A549 treated with CORT108297 at 1 μM for 4 hours (cell line): ENCODE measurements around the gene NAA80. TPM values are rescaled to one million over a fixed set of nuclear protein-coding genes. Genes with fewer than 3 reads are reported as not detected.

Source experiments
- total RNA-seq: library from RNA; stranded (reverse); fragments of 200-300 nt; extraction: Qiagen RNA extraction; gene quantifications from 5 replicates; pipeline ENCODE4 v1.2.3, GENCODE V29; 2022

NAA80 gene, protein sequence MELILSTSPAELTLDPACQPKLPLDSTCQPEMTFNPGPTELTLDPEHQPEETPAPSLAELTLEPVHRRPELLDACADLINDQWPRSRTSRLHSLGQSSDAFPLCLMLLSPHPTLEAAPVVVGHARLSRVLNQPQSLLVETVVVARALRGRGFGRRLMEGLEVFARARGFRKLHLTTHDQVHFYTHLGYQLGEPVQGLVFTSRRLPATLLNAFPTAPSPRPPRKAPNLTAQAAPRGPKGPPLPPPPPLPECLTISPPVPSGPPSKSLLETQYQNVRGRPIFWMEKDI
- total RNA-seq = 4.6 to 7.6 TPM (median 7.1 TPM) in 5 replicates

DNA sequence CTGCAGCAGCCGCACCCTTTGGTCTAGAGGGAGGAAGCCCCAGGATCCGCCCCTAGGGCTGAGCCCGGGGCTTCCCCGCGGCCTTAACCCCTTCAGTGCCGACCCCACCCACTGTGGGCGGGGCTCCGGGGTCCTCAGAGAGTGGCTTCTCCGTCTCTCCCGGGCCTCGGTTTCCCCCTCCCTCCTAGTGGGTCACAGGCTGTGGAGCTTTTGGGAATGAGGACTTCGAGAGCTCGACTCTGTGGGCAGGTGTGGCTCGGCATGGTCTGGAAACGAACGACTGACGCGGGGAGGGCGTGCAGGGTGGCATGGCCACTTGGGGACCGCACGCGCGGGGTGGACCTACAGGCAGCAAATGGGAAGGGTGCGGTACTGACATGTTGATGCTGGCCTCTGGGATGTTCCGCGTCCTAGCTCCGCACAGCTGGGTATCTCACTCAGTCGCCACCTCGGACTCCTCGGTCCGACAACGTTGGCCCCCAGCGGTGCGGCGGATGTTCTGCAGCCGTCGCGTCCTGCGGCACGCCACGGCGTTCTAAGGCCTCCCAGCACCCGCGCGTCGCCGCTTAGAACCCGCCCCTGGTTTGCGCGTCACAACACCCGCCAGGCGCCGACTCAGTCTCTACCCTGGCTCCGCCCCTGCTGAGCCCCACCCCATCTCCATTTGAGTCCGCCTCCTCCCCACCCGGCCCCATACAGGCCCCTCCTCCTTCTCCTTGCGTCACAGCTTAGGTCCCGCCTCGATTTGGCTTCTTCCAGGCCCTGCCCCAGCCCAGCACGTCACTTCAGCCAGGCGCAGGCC, at the start of gene NAA80, which contains the start of gene HYAL3:
Gene NAA80 (minus strand): TSS at position 570 of the 802 bp plus-strand sequence. CDS start 1,942 bp downstream, outside the sequence.
Gene HYAL3 (minus strand): TSS at position 570 of the 802 bp plus-strand sequence. CDS start 3,803 bp downstream, outside the sequence.

DNA sequence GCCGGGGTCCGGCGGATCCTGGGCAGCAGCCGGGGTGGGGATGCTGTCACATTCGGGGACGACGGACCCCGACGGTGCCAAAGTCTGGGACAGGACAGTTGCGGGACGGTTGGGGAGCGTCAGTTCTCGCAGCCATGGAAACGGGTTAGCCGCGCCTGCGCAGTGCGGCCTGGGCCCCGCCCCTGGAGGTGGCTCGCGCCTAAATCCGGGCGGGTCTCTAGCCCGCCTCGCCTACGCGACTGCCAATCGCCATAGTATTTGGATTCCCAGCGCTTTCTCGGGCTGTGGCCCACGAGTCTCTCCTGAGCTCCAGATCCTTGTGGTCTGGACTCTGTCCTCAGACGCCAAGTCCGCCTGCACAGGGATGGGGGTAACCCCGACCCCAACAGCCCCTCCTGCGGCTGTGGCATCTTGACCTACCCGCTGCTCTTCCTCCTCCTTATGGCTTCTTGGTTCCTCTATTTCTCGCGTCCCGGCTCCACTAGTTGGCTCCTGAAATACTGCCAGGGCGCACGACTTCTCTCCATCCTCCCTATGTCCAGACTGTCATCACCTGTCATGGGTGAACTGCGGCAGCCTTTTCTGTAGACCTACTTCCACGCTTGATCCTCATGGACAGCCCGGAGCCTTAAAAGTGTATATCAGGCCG, 46.5 kb upstream of the NAA80 start, which contains the start of gene ZMYND10:
Gene ZMYND10 (minus strand): TSS at position 147 of the 649 bp plus-strand sequence. CDS start 153 bp downstream, outside the sequence.

DNA sequence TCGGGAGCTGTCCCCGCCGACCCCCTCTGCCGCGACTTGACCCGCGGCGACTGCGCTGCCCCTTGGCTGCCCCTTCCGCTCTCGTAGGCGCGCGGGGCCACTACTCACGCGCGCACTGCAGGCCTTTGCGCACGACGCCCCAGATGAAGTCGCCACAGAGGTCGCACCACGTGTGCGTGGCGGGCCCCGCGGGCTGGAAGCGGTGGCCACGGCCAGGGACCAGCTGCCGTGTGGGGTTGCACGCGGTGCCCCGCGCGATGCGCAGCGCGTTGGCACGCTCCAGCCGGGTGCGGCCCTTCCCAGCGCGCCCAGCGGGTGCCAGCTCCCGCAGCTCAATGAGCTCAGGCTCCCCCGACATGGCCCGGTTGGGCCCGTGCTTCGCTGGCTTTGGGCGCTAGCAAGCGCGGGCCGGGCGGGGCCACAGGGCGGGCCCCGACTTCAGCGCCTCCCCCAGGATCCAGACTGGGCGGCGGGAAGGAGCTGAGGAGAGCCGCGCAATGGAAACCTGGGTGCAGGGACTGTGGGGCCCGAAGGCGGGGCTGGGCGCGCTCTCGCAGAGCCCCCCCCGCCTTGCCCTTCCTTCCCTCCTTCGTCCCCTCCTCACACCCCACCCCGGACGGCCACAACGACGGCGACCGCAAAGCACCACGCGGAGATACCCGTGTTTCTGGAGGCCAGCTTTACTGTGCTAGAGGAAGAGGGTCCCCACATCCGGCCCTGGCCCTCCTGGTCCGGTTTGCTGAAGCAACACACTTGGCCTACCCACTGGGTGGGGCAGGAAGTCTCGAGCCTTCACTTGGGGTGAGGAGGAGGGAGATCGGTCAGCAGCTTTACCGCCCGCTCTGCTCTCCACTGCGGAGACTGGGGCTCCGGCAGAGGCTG, 41.5 kb upstream of the NAA80 start, which contains the start of gene RASSF1:
Gene RASSF1 (minus strand): TSS at position 389 of the 882 bp plus-strand sequence. CDS start 31 bp downstream, at position 358.

DNA sequence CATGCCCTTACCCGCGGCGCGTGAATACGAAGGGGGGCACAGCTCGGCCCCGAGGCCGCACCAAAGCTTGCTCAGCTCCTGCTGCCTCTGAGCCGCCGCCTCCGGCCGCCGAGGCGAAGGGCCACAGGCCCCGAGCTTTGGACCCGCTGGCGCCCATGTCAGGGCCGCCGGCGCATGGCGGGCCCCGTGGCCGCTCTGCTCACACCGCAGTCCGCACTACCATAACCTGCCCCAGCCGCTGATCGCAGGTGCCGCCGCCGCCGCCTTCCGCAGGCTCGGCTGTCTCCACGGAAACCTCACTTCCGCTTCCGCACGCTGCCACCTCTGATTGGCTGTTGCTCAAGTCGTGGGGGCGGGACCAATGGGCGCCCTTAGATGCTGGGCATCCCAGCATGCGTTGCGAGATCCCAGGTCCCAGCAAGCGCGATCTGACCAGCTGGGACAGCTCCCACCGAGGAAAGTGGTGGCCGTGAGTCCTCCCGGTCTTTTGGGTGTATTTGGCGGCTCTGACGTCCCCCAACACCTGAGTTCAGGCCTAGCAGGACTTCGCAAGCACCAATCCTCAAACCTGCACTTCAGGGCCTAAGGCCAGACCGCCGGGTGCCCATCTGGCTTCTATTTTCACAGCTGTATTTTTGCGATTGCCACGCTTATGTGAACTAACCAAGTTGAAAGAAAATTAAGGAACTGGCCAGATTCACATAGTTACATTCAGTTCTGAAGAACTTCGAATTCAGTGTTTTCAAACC, 28.9 kb upstream of the NAA80 start, which contains the start of gene TUSC2:
Gene TUSC2 (minus strand): TSS at position 281 of the 749 bp plus-strand sequence. CDS start 124 bp downstream, at position 157.

DNA sequence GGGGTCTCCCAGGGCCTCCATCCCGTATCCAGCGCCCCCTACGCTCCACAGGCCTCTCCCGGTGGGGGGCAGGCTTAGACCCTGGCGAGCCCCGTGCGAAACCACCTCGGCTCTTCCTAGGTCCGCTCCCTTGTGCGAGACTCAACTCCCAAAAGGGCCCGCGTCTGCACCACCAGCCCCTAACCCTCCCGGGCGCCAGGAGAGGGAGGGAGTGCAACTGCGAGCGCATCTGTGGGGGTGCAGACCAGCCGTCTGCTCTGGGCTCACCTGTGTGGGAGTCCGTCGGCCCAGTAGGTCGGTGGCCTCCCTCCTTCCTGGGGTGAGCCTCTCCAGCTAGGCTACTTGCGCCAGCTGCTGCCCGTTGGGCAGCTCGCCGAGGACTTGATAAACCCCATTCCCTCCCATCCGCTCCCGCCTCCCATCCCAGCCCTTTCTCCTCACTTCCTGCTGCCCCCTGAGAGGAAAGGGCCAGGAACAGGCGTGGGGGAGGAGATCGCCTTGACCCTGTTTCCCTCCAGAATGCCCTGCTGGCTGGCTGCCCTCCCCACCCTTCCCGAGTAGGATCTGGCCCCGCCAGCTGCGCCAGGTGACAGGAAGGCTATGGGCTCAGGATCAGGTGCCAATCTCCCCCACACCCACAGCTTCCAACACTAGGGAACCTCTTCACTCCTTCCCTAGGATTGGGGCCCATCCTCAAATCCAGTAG, 23.3 kb upstream of the NAA80 start, which contains the start of gene HYAL2:
Gene HYAL2 (minus strand): TSS at position 360 of the 706 bp plus-strand sequence. CDS start 2,256 bp downstream, outside the sequence.

GRCh38 chr3:50303013-50303815, 4.0 kb upstream of the NAA80 start, which contains the start of gene HYAL1:
TSS of gene HYAL1 (minus strand) at chr3:50303574. CDS start at chr3:50302956, 618 bp downstream.

DNA sequence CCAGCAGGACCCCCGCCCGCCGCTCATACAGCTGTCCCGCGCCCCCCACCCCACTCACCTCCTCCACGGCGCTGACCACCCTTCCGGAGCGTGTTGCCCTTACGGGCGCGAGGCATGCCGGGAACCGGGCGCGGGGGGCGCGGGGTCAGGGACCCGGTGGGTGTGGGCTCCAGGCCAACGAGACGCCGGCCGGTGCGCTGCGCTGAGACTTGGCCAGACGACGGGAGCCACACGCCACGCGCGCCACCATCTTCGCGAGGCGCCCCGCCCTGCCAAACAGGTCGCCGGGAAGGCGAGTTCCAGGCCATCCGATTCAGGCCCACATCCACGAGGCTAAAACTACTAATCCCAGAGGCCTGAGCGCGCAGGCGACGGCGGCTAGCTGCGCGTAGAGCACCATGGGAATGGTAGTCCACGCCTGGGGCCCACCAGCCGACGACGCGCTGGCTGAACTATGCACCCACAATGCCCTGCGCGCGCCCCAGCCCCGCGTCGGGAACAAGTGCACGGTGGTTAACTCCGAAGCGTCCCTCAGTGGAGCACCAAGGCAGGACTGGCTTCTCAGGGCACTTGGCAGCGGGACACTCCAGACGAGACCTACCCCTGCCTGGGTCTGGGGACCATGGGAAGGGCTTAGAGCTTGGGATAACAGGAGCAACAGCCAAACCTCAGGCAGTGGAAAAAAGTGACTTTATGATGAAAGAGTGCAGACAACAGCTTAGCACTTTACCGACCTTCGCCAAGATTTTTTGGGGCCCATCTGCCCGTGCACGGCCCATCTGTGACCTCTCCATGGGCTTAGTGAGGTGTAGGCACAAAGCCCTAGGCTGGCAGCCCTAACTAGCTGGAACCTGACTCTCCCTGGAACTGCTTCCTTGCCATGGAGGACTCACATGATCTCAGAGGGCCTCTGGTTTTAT, 6.8 kb downstream of the NAA80 start, which contains the start of gene IFRD2:
Gene IFRD2 (minus strand): TSS at position 271 of the 920 bp plus-strand sequence. CDS start 155 bp downstream, at position 116.

GRCh38 chr3:50278880-50279224, 20.4 kb downstream of the NAA80 start, which contains the start of gene LSMEM2:
TSS of gene LSMEM2 (plus strand) at chr3:50279087. CDS start at chr3:50279114, 27 bp downstream.

GRCh38 chr3:50268703-50269451, 30.3 kb downstream of the NAA80 start, which contains the start of gene SEMA3B:
TSS of gene SEMA3B (plus strand) at chr3:50269147. CDS start at chr3:50269241, 94 bp downstream.

Other genes starting within 250 kb of the NAA80 start
- gene RBM5, start 210.5 kb downstream of the NAA80 start, total RNA-seq = 30.1 to 36.0 TPM (median 33.7 TPM) in 5 replicates
- 7.0 to 12.2 TPM (median 10.6 TPM) in 5 replicates for gene SEMA3F, start 144.1 kb downstream of the NAA80 start, total RNA-seq
- gene GNAT1, start 107.8 kb downstream of the NAA80 start, total RNA-seq = 0.06 TPM in 1 of 5 replicates, not detected in the others
- 0.02 to 0.23 TPM (median 0.08 TPM) in 4 of 5 replicates, not detected in the other for gene SLC38A3, start 94.1 kb downstream of the NAA80 start, total RNA-seq
- gene GNAI2, start 63.2 kb downstream of the NAA80 start, total RNA-seq = 34.4 to 48.3 TPM (median 45.0 TPM) in 5 replicates
- gene SEMA3B, start 30.3 kb downstream of the NAA80 start, total RNA-seq = 5.6 to 10.6 TPM (median 8.3 TPM) in 5 replicates
- gene LSMEM2, start 20.3 kb downstream of the NAA80 start, total RNA-seq = 0.09 TPM in 2 of 5 replicates, not detected in the others
- 72.3 to 104 TPM (median 92.6 TPM) in 5 replicates for gene IFRD2, start 7.0 kb downstream of the NAA80 start, total RNA-seq
- gene HYAL3, start within 50 bp of the NAA80 start, total RNA-seq = 7.0 to 9.6 TPM (median 8.9 TPM) in 5 replicates
- gene HYAL1, start 4.2 kb upstream of the NAA80 start, total RNA-seq = 0.37 to 0.52 TPM (median 0.44 TPM) in 5 replicates
- gene HYAL2, start 23.3 kb upstream of the NAA80 start, total RNA-seq = 17.4 to 28.8 TPM (median 25.6 TPM) in 5 replicates
- gene TUSC2, start 28.8 kb upstream of the NAA80 start, total RNA-seq = 23.3 to 43.8 TPM (median 36.8 TPM) in 5 replicates
- gene RASSF1, start 41.4 kb upstream of the NAA80 start, total RNA-seq = 16.7 to 21.1 TPM (median 20.4 TPM) in 5 replicates
- gene ZMYND10, start 46.3 kb upstream of the NAA80 start, total RNA-seq = 0.93 to 1.8 TPM (median 1.1 TPM) in 5 replicates
- 12.2 to 15.4 TPM (median 13.0 TPM) in 5 replicates for gene NPRL2, start 51.4 kb upstream of the NAA80 start, total RNA-seq
- 14.7 to 22.9 TPM (median 22.3 TPM) in 5 replicates for gene CYB561D2, start 51.5 kb upstream of the NAA80 start, total RNA-seq
- 37.7 to 48.2 TPM (median 47.5 TPM) in 5 replicates for gene TMEM115, start 60.1 kb upstream of the NAA80 start, total RNA-seq
- 0.46 to 0.54 TPM (median 0.51 TPM) in 5 replicates for gene CACNA2D2, start 204.2 kb upstream of the NAA80 start, total RNA-seq